Nephron progenitor cell (in vitro differentiated cells): ENCODE results near the gene CHPF.

Experiments
- DNase-seq: peaks from one replicate; pipeline ENCODE4 v3.0.0; 2021
- H3K27ac Mint-ChIP-seq: 2 replicates; pipeline ENCODE4 v1.8.0; 2021; ENCODE audit warnings: mild to moderate bottlenecking, moderate library complexity, mixed read lengths
- H3K27me3 Mint-ChIP-seq: 2 replicates; pipeline ENCODE4 v1.8.0; 2021; ENCODE audit warnings: mild to moderate bottlenecking, low read depth, mixed read lengths; ENCODE audit not compliant: poor library complexity
- H3K36me3 Mint-ChIP-seq: 2 replicates; pipeline ENCODE4 v1.8.0; 2021; ENCODE audit warnings: low read depth, mixed read lengths
- H3K4me1 Mint-ChIP-seq: 2 replicates; pipeline ENCODE4 v1.8.0; 2021; ENCODE audit warnings: mixed read lengths
- H3K4me3 Mint-ChIP-seq: 2 replicates; pipeline ENCODE4 v1.8.0; 2021; ENCODE audit warnings: mild to moderate bottlenecking, moderate library complexity, mixed read lengths
- H3K9me3 Mint-ChIP-seq: 2 replicates; pipeline ENCODE4 v1.8.0; 2021; ENCODE audit warnings: mild to moderate bottlenecking, moderate library complexity, mixed read lengths
- TF ChIP-seq, protein P1 (sequence below): fragments of 200-600 bp; sonication (generic); IDR thresholded peaks from 2 replicates; pipeline ENCODE4 v1.5.0; 2021; ENCODE audit warnings: antibody characterized with exemption

CHPF gene

DNA sequence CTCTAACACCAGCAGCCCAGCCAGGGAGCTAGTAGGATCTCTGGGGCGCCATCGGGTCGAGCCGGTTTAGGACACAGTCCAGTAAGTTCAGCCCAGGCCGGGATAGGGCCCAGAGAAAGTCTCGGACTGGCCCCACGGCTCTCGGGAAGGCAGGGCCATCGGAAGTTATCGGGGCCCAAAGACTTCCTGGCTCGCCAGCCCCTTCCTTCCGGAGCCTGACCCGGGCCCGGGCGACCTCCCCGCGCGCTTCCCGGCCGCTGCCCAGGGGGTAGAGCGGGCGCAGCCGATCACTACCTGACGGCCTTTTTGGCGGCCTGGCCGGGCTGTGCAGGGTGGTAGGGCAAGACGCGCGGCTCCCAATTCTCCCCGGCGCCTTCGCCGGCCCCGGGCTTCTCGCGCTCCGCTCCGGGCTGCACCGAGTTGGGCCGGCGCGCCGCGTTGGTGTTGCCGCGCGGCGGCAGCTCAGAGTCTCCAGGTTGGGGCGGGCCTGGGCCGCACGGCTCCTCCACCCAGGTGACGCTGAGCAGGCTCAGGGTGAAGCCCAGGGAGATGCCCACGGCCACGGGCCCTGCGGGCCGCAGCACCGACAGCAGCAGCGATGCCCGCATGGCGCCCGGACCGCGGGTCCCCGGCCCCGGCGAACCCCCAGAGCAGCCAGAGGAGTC lies 546 bp downstream of the CHPF start:
- Mint-ChIP-seq H3K27me3 (peaks cover 44% of the 10 kb centered on the region), H3K27ac (no peak overlapping the region), H3K4me3 (peak overlapping the region; percentile 85), H3K4me1 (peaks cover 36% of the 10 kb centered on the region), H3K9me3 (no peaks in the 10 kb centered on the region), H3K36me3 (peaks cover 6% of the 10 kb centered on the region)
- TF ChIP-seq, protein P1, sequence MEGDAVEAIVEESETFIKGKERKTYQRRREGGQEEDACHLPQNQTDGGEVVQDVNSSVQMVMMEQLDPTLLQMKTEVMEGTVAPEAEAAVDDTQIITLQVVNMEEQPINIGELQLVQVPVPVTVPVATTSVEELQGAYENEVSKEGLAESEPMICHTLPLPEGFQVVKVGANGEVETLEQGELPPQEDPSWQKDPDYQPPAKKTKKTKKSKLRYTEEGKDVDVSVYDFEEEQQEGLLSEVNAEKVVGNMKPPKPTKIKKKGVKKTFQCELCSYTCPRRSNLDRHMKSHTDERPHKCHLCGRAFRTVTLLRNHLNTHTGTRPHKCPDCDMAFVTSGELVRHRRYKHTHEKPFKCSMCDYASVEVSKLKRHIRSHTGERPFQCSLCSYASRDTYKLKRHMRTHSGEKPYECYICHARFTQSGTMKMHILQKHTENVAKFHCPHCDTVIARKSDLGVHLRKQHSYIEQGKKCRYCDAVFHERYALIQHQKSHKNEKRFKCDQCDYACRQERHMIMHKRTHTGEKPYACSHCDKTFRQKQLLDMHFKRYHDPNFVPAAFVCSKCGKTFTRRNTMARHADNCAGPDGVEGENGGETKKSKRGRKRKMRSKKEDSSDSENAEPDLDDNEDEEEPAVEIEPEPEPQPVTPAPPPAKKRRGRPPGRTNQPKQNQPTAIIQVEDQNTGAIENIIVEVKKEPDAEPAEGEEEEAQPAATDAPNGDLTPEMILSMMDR = no peak
- peak; percentile 56 for DNase-seq

DNA sequence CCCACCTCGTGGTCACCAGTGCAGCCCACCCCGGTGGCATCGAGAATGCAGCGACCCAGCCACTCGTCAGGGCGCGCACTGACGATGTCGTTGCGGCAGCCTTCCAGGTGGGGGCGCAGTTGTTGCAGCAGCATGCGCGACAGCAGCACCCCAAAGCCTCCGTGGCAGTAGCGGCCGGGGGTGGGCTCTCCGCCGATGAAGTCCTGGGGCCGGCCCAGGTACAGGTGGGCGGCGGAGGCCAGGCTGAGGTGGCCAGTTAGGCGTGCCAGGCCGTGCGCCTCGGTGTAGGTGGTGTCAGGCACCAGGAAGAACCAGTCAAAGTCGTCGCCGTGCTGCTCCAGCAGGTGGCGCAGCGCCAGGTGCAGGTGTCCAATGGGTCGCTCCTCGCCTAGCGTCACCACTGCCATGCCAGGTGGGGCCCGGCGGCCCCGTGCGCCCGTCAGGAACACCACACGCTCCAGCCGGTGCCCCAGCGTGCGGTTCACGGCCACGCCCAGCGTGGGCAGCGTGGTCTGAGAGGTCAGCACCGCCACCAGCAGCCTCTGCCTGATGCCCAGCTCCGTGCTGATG lies 1.9 kb downstream of the CHPF start:
- H3K36me3 Mint-ChIP-seq = peaks cover 6% of the 10 kb centered on the region
- DNase-seq = peak; percentile 87
- no peak overlapping the region for H3K27ac Mint-ChIP-seq
- TF ChIP-seq, protein P1 = peak; percentile 99
- H3K4me3 Mint-ChIP-seq = peak overlapping the region; percentile 85
- peaks cover 36% of the 10 kb centered on the region for H3K27me3 Mint-ChIP-seq
- H3K4me1 Mint-ChIP-seq = peaks cover 49% of the 10 kb centered on the region
- H3K9me3 Mint-ChIP-seq = no peaks in the 10 kb centered on the region

DNA sequence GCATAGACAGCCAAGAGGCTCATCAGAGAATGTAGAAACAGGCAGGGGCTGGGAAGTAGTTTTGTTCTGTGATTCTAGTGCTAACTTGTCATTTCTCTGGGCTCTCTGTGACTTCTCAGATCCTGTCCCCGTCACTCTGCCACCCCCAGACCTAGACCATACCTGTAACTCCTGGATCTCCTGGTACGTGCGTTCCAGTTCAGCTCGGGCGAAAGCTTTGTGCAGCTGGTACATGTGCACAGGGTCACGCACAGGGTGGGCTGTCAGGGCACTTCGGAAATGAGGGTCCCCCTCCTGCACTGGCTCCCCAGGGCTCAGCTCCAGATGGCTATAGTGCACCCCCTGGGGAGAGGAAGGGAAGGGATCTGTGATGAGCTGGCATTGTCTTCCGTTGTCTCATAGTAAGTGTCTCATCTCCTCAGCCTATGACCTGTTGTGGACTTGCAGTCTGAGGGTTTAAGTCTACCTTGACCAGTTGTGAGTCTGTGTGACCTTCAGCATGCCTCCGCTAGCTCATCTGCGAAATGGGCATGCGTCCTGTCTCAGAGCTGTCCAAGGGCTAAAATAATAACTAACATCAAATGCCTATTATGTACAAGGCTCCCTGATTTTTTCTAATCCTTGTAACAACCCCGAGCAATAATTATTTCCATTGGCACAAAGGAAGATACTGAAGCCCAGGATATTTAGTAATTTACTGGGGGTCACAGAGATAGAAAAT lies 2.7 kb downstream of the CHPF start:
- H3K36me3 Mint-ChIP-seq = peaks cover 6% of the 10 kb centered on the region
- no peaks in the 10 kb centered on the region for H3K9me3 Mint-ChIP-seq
- peaks cover 54% of the 10 kb centered on the region for H3K4me1 Mint-ChIP-seq
- TF ChIP-seq, protein P1 = no peak
- DNase-seq = no peak
- no peak overlapping the region for H3K4me3 Mint-ChIP-seq
- no peak overlapping the region for H3K27ac Mint-ChIP-seq
- peaks cover 29% of the 10 kb centered on the region for H3K27me3 Mint-ChIP-seq

DNA sequence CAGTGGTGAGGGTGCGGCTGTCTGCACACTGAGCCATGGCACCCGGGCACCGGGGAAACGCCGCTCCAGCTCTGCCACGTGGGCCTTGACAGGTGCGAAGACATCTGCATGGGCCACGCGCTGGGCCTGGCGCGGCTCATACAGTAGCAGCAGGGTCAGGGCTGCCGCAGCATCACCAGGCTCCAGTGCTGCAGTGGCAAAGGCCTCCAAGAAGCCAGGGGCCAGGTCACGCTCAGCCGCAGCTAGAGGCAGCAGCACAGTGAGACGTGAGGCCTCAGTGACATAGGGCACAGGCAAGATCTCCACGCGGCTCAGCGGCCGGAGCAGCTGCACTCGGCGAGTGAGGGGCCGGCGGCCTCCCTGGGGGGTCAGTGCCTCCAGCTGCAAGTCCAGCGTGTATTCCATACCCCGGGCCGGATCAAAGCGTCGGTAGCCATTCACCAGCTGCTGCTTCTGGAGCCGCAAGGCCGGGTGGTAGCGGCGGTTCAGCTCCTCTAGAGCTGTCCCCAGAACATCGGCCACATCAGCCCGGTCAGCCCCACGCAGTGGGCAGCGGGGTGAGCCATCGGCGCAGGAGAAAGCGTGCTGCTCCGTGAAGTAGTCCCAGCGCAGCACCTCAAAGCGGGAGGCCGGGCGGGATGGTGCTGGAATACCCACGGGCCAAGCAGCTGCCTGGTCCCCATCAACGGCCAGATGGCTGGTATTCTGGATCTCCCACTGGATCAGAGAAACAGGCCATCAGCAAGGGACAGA lies 3.5 kb downstream of the CHPF start:
- DNase-seq = no peak
- TF ChIP-seq, protein P1 = no peak
- Mint-ChIP-seq H3K27me3 (peaks cover 24% of the 10 kb centered on the region), H3K4me1 (peaks cover 61% of the 10 kb centered on the region), H3K27ac (no peak overlapping the region), H3K4me3 (no peak overlapping the region), H3K36me3 (peaks cover 6% of the 10 kb centered on the region), H3K9me3 (no peaks in the 10 kb centered on the region)

DNA sequence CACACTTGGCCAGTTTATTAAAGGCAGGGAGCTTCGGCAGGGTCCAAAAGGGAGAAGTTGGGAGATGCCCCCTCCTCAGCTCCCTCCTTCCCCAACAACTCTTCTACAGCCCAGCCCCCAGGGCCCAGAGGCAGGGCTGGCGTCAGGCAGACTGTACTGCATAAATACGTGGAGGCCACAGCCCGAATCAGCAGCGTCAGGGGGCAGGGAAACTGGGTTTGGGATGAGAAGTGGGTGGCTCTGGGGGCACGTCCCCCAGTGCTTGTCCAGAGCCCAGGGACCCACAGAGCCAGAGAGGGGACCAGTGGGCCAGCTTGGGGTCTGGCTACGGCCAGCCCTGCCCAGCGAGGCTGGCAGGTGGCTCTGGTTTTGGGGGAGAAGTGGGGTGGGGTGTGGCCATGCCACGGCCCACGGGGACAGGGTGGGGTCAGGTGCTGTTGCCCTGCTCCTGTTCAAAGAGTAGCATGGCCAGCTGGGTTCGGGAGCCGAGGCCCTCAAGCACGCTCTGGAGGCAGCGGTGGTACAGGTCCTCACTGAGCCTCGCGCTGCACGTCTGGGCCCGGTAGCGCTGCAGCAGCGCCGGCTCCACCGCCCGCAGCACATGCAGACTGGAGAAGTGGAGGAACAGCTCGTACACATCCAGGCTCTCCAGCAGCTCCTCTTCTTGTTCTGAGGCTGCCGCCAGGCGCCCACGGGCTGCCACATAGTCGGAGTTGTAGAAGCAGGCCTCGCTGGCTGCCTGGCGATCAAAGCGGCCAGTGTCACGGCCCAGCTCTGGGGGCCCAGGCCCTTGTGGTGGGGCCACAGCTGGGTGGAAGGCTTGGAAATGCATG lies 4.4 kb downstream of the CHPF start:
- TF ChIP-seq, protein P1 = no peak
- DNase-seq = no peak
- Mint-ChIP-seq H3K4me1 (peaks cover 53% of the 10 kb centered on the region), H3K36me3 (peaks cover 6% of the 10 kb centered on the region), H3K27ac (no peak overlapping the region), H3K9me3 (no peaks in the 10 kb centered on the region), H3K4me3 (no peak overlapping the region), H3K27me3 (peaks cover 15% of the 10 kb centered on the region)
